GM21619 (cell line): ENCODE data around the gene GLRX5.
A peak's percentile ranks its signal among the peaks of the same experiment; 100 is the strongest.

Source experiments
- ATAC-seq: cut with Tn5 transposase; IDR thresholded peaks from one replicate; pipeline ENCODE4 v1.9.1; 2021; ENCODE audit not compliant: unreplicated experiment

Gene GLRX5

GRCh38 chr14:95534299-95535225 is at the start of gene GLRX5:
Gene GLRX5, plus strand, starts transcription at chr14:95535050. Its CDS starts 40 bp downstream, at chr14:95535090.
- peak; percentile 90 for ATAC-seq

GRCh38 chr14:95485222-95485819 is 49.5 kb upstream of the GLRX5 start:
- ATAC-seq = no peak

GRCh38 chr14:95486875-95487668 is 47.8 kb upstream of the GLRX5 start:
- ATAC-seq = no peak

- no peak for ATAC-seq
Observed at GRCh38 chr14:95487669-95488084, 47.2 kb upstream of the GLRX5 start.

- no peak for ATAC-seq
Observed at GRCh38 chr14:95488376-95489213, 46.3 kb upstream of the GLRX5 start.

GRCh38 chr14:95489214-95490137 is 45.4 kb upstream of the GLRX5 start:
- ATAC-seq = no peak

- ATAC-seq = no peak
Observed at GRCh38 chr14:95490138-95490509, 44.7 kb upstream of the GLRX5 start.

GRCh38 chr14:95490727-95491451 is 44.0 kb upstream of the GLRX5 start:
- ATAC-seq = no peak

GRCh38 chr14:95491936-95492608 is 42.8 kb upstream of the GLRX5 start:
- ATAC-seq = no peak

- no peak for ATAC-seq
Observed at GRCh38 chr14:95493503-95493902, 41.3 kb upstream of the GLRX5 start.

GRCh38 chr14:95493976-95494375 is 40.9 kb upstream of the GLRX5 start:
- ATAC-seq = no peak

- ATAC-seq = no peak
Observed at GRCh38 chr14:95494456-95494855, 40.4 kb upstream of the GLRX5 start.

GRCh38 chr14:95495076-95495475 is 39.8 kb upstream of the GLRX5 start:
- ATAC-seq = no peak

GRCh38 chr14:95495538-95496025 is 39.3 kb upstream of the GLRX5 start:
- peak; percentile 87 for ATAC-seq

GRCh38 chr14:95496111-95496681 is 38.7 kb upstream of the GLRX5 start:
- no peak for ATAC-seq

GRCh38 chr14:95496690-95497259 is 38.1 kb upstream of the GLRX5 start:
- ATAC-seq = no peak

GRCh38 chr14:95497561-95498011 is 37.3 kb upstream of the GLRX5 start:
- ATAC-seq = no peak
